ENCODE results near the gene SMCO1.

DNA sequence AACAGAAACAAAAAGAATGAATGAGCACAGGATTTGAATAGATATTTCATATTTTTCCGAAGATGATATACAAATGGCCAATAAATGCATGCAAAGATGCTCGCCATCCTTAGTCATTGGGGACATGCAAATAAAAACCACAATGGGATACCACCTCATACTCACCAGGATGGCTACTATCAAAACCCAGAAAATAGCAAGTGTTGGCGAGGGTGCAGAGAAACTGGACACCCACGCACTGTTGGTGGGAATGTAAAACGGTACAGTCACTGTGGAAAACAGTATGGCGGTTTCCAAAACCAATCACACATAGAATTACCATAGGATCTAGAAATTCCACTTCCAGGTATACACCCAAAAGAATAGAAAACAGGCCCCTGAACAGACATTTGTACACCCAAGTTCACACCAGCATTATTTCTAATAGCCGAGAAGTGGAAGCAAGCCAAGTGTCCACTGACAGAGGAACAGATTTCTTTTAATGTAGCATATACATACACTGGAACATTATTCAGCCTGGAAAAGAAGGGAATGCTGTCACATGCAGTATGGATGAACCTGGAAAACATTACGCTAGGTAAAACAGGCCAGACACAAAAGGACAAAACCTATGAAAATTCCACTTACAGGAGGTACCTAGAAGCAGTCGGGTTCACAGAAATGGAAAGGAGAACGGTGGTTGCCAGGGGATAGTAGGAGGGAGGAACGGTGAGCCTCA, 15.2 kb downstream of the SMCO1 start:
- TF ChIP-seq, protein P1, sequence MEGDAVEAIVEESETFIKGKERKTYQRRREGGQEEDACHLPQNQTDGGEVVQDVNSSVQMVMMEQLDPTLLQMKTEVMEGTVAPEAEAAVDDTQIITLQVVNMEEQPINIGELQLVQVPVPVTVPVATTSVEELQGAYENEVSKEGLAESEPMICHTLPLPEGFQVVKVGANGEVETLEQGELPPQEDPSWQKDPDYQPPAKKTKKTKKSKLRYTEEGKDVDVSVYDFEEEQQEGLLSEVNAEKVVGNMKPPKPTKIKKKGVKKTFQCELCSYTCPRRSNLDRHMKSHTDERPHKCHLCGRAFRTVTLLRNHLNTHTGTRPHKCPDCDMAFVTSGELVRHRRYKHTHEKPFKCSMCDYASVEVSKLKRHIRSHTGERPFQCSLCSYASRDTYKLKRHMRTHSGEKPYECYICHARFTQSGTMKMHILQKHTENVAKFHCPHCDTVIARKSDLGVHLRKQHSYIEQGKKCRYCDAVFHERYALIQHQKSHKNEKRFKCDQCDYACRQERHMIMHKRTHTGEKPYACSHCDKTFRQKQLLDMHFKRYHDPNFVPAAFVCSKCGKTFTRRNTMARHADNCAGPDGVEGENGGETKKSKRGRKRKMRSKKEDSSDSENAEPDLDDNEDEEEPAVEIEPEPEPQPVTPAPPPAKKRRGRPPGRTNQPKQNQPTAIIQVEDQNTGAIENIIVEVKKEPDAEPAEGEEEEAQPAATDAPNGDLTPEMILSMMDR (IDR thresholded peaks at IDR 0.05), result no peak
- no peak for TF ChIP-seq POLR2A (IDR thresholded peaks at IDR 0.05)
